Esophagus squamous epithelium (tissue), 4 donors: ENCODE measurements around the gene SLC10A2.
"Not testable (repeated sequence)": the region's sequence is repeated elsewhere in the genome, so short reads cannot be mapped to it uniquely, and the experiment has no call there.

Experiments used
- POLR2A ChIP-seq, 4 donors: fragments of 450-650 bp; IDR thresholded peaks; one replicate each; pipeline ENCODE4 v1.6.1; 2017; ENCODE audit warnings: antibody characterized with exemption in 4 of 4, mild to moderate bottlenecking in 4 of 4, moderate library complexity in 3 of 4
- TF ChIP-seq, protein P1 (sequence below), 6 experiments: fragments of 450-650 bp in 4 of 6; fragments of 200-600 bp in 2 of 6; sonication (generic) in 2 of 6; IDR thresholded peaks; one replicate each; pipeline ENCODE4 v1.5.1; 2016 to 2019; ENCODE audit warnings: antibody characterized with exemption in 6 of 6, mild to moderate bottlenecking in 4 of 6, moderate library complexity in 4 of 6

GRCh38 chr13:103093649-103094048 is 27.4 kb upstream of the SLC10A2 start:
- not testable (repeated sequence) for TF ChIP-seq POLR2A (IDR thresholded peaks at IDR 0.05)
- TF ChIP-seq, protein P1, sequence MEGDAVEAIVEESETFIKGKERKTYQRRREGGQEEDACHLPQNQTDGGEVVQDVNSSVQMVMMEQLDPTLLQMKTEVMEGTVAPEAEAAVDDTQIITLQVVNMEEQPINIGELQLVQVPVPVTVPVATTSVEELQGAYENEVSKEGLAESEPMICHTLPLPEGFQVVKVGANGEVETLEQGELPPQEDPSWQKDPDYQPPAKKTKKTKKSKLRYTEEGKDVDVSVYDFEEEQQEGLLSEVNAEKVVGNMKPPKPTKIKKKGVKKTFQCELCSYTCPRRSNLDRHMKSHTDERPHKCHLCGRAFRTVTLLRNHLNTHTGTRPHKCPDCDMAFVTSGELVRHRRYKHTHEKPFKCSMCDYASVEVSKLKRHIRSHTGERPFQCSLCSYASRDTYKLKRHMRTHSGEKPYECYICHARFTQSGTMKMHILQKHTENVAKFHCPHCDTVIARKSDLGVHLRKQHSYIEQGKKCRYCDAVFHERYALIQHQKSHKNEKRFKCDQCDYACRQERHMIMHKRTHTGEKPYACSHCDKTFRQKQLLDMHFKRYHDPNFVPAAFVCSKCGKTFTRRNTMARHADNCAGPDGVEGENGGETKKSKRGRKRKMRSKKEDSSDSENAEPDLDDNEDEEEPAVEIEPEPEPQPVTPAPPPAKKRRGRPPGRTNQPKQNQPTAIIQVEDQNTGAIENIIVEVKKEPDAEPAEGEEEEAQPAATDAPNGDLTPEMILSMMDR (IDR thresholded peaks at IDR 0.05): not testable (repeated sequence)
